Activated CD8-positive, alpha-beta memory T cell treated with anti-CD3 and anti-CD28 coated beads, Interleukin-2, amount 50 U/mL, for 1 hour (primary cell): Measurements from ENCODE around the gene TOP3A.

Experiments used
- DNase-seq: peaks from one replicate; pipeline ENCODE4 v3.0.0-alpha.2; 2020; ENCODE audit errors: extremely low read depth

Gene TOP3A

GRCh38 chr17:18277076-18277475, 37.7 kb downstream of the TOP3A start:
- DNase-seq: no peak

DNA sequence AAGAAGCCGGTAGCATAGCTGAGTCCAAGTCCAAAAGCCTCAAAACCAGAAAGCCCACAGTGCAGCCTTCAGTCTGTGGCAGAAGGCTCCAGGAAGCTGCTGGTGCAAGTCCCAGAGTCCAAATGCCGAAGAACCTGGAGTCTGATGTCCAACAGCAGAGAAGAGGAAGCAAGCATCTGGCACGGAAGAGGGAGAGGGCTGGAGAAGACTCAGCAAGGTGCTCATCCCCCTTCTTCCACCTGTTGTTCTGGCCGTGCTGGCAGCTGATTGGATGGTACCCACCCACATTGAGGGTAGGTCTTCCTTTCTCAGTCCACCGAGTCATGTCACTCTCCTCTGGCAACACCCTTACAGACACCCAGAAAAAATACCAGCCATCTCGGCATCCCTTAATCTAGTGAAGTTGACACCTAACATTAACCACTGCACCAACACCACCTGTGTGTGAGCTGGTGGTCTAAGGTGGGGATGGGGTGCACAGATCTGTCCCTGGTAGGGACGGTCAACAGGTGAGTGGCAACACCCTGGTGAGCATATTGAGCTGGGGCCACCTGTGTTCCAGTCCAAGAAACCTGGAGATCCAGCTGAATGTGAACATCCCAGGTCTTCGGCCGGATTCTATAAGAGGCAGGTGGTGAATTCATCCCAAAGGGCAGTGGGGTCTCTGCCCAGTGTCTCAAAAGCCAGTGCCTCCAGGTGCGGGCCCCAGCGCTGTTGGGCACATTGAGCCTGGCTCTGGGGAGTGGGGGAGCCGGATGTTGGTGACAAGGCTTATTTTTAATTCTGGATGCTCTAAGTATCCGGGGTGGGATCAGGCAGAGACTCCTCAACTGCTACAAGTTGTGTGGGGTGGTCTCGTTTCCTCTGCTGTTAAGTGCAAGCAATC, 44.5 kb downstream of the TOP3A start:
- DNase-seq: no peak

DNA sequence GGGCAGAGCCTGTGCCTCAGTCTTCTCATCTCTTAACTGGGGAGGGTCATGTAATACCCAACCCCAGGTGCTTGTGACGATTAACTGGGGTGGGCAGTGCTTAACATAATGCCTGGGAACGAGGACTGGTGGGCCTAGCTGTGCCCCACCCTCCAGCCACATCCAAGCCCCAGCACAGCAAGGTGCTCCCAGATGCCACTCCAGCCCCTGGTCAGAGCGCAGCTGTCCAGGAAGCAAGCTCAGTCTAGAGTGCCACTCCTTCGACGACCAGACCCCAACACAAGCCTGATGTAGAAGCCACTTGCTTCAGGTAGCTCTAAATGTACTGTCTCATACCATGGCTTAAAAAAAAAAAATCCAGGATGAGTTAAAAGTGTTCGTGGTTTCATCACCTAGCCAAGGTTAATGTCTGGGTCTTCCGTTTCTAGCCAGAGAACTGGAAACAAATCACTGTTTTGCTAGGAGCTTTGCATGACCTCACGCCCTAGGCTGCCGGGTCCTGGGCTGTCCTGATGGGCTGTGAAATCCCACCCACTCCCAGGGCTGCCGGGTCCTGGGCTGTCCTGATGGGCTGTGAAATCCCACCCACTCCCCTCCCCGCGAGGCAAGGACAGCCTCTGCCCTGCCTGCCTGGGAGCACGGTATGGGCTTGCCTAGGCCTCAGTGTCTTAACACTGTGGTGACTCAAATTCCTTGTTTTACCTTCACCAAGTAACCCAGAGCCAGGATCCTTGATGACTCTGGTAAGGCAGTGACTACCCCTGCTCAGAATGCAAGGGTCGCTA, 46.7 kb downstream of the TOP3A start:
- DNase-seq: no peak

GRCh38 chr17:18267366-18267765, 47.4 kb downstream of the TOP3A start:
- no peak for DNase-seq

- no peak for DNase-seq
Measured at GRCh38 chr17:18263885-18264682, 50.7 kb downstream of the TOP3A start.

DNA sequence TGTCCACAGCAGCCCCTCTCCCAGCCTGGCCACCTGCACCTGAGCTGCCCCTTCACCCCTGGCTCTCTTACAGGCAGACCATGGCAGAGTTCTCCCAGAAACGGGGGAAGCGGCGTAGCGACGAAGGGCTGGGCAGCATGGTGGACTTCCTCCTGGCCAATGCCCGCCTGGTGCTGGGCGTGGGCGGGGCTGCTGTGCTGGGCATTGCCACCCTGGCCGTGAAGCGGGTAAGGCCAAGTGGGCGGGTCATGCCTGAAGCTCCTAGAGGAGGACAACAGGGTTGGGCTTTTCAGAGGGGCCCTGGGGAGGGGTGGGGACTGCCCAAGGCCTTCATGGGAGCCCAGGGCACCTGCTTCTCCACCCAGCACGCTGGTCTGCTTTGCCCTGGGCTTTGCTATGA, 52.2 kb downstream of the TOP3A start:
- no peak for DNase-seq

DNA sequence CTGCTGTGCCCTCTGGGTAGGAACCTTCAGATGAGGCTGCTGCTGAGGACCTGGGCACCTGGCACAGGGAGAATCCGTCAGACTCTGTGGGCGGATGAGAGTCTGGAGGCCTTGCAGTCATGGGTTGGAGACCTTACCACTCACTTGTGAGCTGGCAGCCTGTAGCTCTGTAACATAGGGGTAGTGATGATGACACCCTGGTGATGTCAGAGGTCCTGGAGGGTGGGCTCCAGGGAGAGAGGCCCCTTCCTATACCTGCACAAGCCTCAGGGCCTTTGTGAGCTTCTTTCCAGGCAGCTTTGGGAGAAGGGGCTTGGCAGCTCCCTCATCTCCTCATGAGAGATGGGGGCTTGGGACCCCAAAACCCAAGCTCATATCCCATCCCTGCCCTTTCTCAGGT, 52.7 kb downstream of the TOP3A start:
- no peak for DNase-seq

DNA sequence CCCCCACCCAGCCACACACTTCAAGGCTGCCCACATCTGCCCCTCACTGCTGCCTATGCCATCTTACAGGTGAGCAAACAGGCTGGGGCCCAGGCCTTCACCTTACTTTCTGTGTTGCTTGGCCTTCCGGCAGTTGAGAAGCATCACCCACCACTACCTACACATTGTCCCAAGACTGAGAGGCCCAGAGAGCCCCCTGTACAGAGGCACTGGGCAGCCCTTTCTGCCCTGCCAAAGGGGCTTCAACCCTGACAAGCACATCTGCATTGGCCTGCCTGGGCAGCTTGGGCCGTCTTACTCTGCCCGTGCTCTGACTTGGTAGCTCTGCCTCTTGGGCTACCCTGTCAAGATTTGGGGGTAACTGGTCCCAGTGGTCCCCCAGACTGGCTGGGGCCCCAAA, 53.1 kb downstream of the TOP3A start:
- DNase-seq: no peak

DNA sequence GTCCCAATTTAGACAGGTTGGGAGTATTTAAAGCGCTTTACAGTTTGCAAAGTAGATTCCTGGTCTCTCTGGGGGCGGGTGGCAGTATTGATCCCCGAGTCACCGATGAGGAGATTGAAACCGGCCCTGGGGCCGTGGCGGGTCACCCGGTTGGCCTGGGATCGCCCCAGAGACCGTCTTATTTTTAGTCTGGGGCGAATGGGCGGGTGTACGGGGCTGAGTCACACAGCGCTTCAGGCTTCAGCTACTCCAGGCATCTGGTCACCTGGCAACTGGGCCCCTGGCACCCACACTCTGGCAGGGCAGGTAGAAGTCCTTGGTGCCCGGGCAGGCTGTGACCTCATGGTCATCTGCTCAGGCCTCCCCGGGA, 53.7 kb downstream of the TOP3A start:
- DNase-seq: no peak

- DNase-seq: peak; percentile 77
Measured at GRCh38 chr17:18260332-18261145, 54.3 kb downstream of the TOP3A start, which contains the start of gene MIEF2. Gene MIEF2, plus strand, starts transcription at chr17:18260662. Its CDS starts 2,059 bp downstream, at chr17:18262721.

- DNase-seq: no peak
Measured at GRCh38 chr17:18259621-18260331, 55.0 kb downstream of the TOP3A start.

DNA sequence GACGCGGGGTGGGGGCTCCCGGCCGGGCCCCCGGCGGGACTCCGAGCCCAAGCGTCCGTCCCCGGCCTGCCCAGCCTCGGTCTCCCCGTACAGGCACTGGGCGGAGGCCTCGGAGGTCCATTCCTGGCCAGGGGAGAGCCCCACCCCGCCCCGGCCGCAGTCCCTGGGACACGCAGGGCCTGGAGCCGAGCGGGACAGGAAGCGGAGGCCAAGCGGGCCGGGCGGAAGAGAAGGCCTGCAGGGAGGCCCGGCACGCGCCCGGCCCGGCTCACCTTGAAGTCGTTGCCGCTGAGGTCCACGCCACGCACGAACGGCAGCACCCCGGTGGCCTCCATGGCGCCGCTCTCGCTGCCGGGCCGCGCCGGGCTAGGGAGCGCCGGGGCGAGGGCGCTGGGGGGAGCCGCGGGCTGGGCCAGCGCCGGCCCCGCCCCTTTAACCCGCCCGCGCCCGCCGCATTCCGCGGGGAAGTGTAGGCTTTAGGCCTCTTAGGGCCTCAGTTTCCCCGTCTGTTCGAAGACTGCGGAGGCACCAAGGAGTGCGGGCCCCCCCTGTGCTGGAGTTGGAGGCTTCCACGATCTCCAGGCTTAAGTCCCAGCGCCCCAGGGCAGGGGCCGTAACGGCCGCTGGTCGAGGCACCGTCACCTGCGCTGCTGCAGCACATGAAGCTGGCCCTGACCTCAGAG, 56.3 kb downstream of the TOP3A start, which contains the start of gene FLII:
FLII (minus strand) TSS at position 383 of the 683 bp plus-strand sequence; CDS start at position 335, 48 bp downstream.
- no peak for DNase-seq

- DNase-seq: no peak
Measured at GRCh38 chr17:18257982-18258355, 56.8 kb downstream of the TOP3A start.

DNA sequence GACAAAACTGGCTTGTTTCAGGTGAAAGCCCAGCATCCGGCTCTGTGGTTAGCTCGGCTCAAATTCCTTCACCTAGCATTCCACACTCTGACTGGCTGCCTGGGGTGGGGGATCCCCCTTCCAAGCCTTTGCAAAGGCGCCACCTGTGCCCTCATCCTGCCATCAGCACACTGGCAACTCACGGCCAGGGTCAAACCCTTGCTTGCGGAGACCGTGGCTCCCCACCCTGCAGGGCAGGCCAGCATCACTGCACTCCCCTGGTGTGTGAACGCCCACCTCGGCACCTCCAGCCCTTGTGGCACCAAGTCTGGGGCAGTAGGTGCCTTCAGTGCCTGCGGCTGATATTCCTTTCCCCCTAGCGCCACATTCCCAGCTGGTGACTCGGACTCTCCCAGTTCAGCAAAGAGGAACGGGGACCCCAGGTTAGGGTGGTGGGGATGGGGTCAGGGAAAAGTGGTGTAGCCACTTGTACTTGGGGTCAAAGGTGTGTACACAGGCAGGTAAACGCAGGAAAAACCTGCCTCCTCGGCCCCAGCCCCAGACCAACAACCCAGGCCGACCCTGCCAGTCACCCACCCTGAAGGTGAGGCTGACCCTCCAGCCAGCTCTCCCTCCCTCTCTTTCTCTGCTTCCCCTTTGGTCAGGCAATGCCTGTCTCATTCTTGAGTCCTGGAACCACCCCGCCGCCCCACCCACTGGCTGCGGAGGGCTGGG, 57.4 kb downstream of the TOP3A start:
- no peak for DNase-seq

GRCh38 chr17:18256776-18257175, 58.0 kb downstream of the TOP3A start:
- DNase-seq: no peak

GRCh38 chr17:18256351-18256750, 58.4 kb downstream of the TOP3A start:
- no peak for DNase-seq

GRCh38 chr17:18254888-18255649, 59.7 kb downstream of the TOP3A start:
- no peak for DNase-seq
